HepG2 (cell line): ENCODE results near the gene WDCP. TPM values are rescaled to one million over a fixed set of nuclear protein-coding genes. Genes with fewer than 3 reads are reported as not detected.

Source experiments
- ATM ChIP-seq: fragments of 450-650 bp; IDR thresholded peaks from 2 replicates; pipeline ENCODE4 v1.7.1; 2017; ENCODE audit warnings: mild to moderate bottlenecking, borderline replicate concordance
- GATAD1 ChIP-seq: IDR thresholded peaks from 2 replicates; pipeline ENCODE4 v1.6.1; 2016; ENCODE audit warnings: missing genetic modification reagents, missing compliant biosample characterization
- GZF1 ChIP-seq: sonication (generic); formaldehyde crosslinking; IDR thresholded peaks from 2 replicates; pipeline ENCODE4 v1.5.1; 2020; ENCODE audit warnings: mild to moderate bottlenecking, missing genetic modification reagents
- IRF2 ChIP-seq: IDR thresholded peaks from 2 replicates; pipeline ENCODE4 v1.6.1; 2018; ENCODE audit warnings: missing genetic modification reagents, missing compliant biosample characterization
- IRX3 ChIP-seq: sonication (generic); formaldehyde crosslinking; IDR thresholded peaks from 2 replicates; pipeline ENCODE4 v1.8.1; 2023; ENCODE audit warnings: mild to moderate bottlenecking, low read depth, missing genetic modification reagents, borderline replicate concordance
- KAT8 ChIP-seq: IDR thresholded peaks from 2 replicates; pipeline ENCODE4 v1.6.1; 2016; ENCODE audit warnings: missing genetic modification reagents, missing compliant biosample characterization
- KDM5B ChIP-seq: sonication (generic); formaldehyde crosslinking; IDR thresholded peaks from 2 replicates; pipeline ENCODE4 v1.4.0; 2020; ENCODE audit warnings: missing genetic modification reagents, mild to moderate bottlenecking, borderline replicate concordance
- MIER3 ChIP-seq: IDR thresholded peaks from 2 replicates; pipeline ENCODE4 v1.6.1; 2016; ENCODE audit warnings: missing compliant biosample characterization, borderline replicate concordance
- MYNN ChIP-seq: sonication (generic); formaldehyde crosslinking; IDR thresholded peaks from 2 replicates; pipeline ENCODE4 v1.4.0; 2020; ENCODE audit warnings: mild to moderate bottlenecking, low read depth, missing genetic modification reagents
- NBN ChIP-seq: fragments of 450-650 bp; conservative IDR thresholded peaks from 2 replicates; pipeline ENCODE4 v1.6.1; 2017
- NFYB ChIP-seq: sonication (generic); formaldehyde crosslinking; IDR thresholded peaks from 2 replicates; pipeline ENCODE4 v1.4.0; 2020; ENCODE audit warnings: missing genetic modification reagents
- RCOR2 ChIP-seq: IDR thresholded peaks from 2 replicates; pipeline ENCODE4 v1.6.1; 2016; ENCODE audit warnings: missing biosample characterization, missing genetic modification reagents
- RXRA ChIP-seq: sonication (generic); formaldehyde crosslinking; IDR thresholded peaks from 2 replicates; pipeline ENCODE4 v1.5.1; 2020; ENCODE audit warnings: missing genetic modification reagents
- SALL2 ChIP-seq: sonication (generic); formaldehyde crosslinking; IDR thresholded peaks from 2 replicates; pipeline ENCODE4 v1.8.1; 2023; ENCODE audit warnings: mild to moderate bottlenecking, missing genetic modification reagents, inconsistent platforms
- SMAD3 ChIP-seq: sonication (generic); formaldehyde crosslinking; IDR thresholded peaks from 2 replicates; pipeline ENCODE4 v1.4.0; 2020; ENCODE audit warnings: missing genetic modification reagents
- TBX2 ChIP-seq: sonication (generic); formaldehyde crosslinking; IDR thresholded peaks from 2 replicates; pipeline ENCODE4 v1.5.0; 2020; ENCODE audit warnings: missing genetic modification reagents, mild to moderate bottlenecking, borderline replicate concordance
- TEAD3 ChIP-seq: optimal IDR thresholded peaks from 2 replicates; pipeline ENCODE3; 2016; ENCODE audit warnings: borderline replicate concordance
- ZNF629 ChIP-seq: sonication (generic); formaldehyde crosslinking; conservative IDR thresholded peaks from 2 replicates; pipeline ENCODE4 v1.5.0; 2020; ENCODE audit warnings: missing genetic modification reagents
- ZNF670 ChIP-seq: sonication (generic); formaldehyde crosslinking; IDR thresholded peaks from 2 replicates; pipeline ENCODE4 v1.8.0; 2022; ENCODE audit warnings: mild to moderate bottlenecking, missing genetic modification reagents, borderline replicate concordance
- ZNF7 ChIP-seq: IDR thresholded peaks from 2 replicates; pipeline ENCODE4 v1.6.1; 2016; ENCODE audit warnings: missing biosample characterization, missing genetic modification reagents
- polyA plus RNA-seq, 8 experiments: library from polyadenylated mRNA; depleted of rRNA in 3 of 8; stranded (reverse) in 7 of 8; unstranded in 1 of 8; fragments of >200 nt; fragmentation: Illumina TruSeq in 4 of 8; extraction: Trizol in 4 of 8; gene quantifications; 2 replicates each; pipeline versions ENCODE4 v1.2.1 to v1.2.3, GENCODE V29; 2011 to 2016; ENCODE audit warnings: low read depth in 4 of 8, missing spikeins in 1 of 8, mixed read lengths in 1 of 8; ENCODE audit not compliant: insufficient read depth in 1 of 8
- total RNA-seq, 5 experiments: library from RNA; depleted of rRNA; stranded (reverse); fragments of >200 nt; fragmentation: Illumina TruSeq; extraction: Trizol; gene quantifications; 2 replicates each; pipeline ENCODE4 v1.2.3, GENCODE V29; 2016; ENCODE audit warnings: low read depth in 1 of 5
- TF ChIP-seq, protein P1 (sequence below): sonication (generic); formaldehyde crosslinking; IDR thresholded peaks from 2 replicates; pipeline ENCODE4 v1.4.0; 2020; ENCODE audit warnings: mild to moderate bottlenecking, low read depth, missing genetic modification reagents
- TF ChIP-seq, protein P2 (sequence below): sonication (generic); formaldehyde crosslinking; IDR thresholded peaks from 2 replicates; pipeline ENCODE4 v1.8.0; 2022; ENCODE audit warnings: mild to moderate bottlenecking, missing genetic modification reagents, moderate library complexity
- TF ChIP-seq, protein P3 (sequence below): sonication (generic); formaldehyde crosslinking; IDR thresholded peaks from 2 replicates; pipeline ENCODE4 v1.4.0; 2020; ENCODE audit warnings: missing genetic modification reagents
- TF ChIP-seq, protein P4 (sequence below): sonication (generic); formaldehyde crosslinking; IDR thresholded peaks from 2 replicates; pipeline ENCODE4 v1.9.0; 2021; ENCODE audit warnings: missing genetic modification reagents, borderline replicate concordance

The WDCP gene
- total and polyA plus RNA-seq, 2 of the 13 experiments (the other 11 are each of a cell fraction or from before 2014, with no cell fraction given), result 17.4 to 22.6 TPM

DNA sequence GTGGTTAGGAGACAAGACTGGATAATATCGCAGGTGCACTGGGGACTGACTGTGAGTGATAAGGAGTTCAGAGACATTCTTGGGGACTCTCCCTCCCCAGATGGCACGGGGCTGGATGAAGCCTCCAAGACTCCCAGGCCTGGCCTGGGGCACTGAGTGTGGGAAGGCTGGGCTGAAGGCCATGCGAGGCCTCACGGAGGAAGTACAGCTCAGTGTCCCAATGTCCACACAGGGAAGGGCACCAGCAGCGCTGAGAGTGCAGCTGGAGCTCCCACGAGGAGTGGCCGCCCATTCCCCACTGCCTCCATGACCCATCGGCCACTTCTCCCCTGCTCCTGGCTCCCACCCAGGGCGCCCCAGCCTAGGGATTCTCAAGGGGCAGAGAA lies 30.8 kb downstream of the WDCP start (continued):
- TF ChIP-seq, protein P1, sequence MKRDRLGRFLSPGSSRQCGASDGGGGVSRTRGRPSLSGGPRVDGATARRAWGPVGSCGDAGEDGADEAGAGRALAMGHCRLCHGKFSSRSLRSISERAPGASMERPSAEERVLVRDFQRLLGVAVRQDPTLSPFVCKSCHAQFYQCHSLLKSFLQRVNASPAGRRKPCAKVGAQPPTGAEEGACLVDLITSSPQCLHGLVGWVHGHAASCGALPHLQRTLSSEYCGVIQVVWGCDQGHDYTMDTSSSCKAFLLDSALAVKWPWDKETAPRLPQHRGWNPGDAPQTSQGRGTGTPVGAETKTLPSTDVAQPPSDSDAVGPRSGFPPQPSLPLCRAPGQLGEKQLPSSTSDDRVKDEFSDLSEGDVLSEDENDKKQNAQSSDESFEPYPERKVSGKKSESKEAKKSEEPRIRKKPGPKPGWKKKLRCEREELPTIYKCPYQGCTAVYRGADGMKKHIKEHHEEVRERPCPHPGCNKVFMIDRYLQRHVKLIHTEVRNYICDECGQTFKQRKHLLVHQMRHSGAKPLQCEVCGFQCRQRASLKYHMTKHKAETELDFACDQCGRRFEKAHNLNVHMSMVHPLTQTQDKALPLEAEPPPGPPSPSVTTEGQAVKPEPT (CRISPR knock-in tag), result no peak
- TF ChIP-seq MYNN (CRISPR knock-in tag) (no peak), RCOR2 (no peak), NFYB (no peak), ATM (no peak), MIER3 (CRISPR knock-in tag) (no peak), NBN (no peak), SALL2 (CRISPR knock-in tag) (peak; percentile 57; the same call in 1 of the 2 replicates), GATAD1 (no peak), TBX2 (CRISPR knock-in tag) (no peak), RXRA (CRISPR knock-in tag) (peak; percentile 7; the same call in 1 of the 2 replicates), IRX3 (no peak), TEAD3 (CRISPR knock-in tag) (no peak), ZNF629 (no peak), ZNF670 (no peak), ZNF7 (CRISPR knock-in tag) (no peak), IRF2 (CRISPR knock-in tag) (no peak), SMAD3 (CRISPR knock-in tag) (no peak), KDM5B (CRISPR knock-in tag) (no peak), KAT8 (CRISPR knock-in tag) (no peak), GZF1 (CRISPR knock-in tag) (no peak)
- TF ChIP-seq, protein P2, sequence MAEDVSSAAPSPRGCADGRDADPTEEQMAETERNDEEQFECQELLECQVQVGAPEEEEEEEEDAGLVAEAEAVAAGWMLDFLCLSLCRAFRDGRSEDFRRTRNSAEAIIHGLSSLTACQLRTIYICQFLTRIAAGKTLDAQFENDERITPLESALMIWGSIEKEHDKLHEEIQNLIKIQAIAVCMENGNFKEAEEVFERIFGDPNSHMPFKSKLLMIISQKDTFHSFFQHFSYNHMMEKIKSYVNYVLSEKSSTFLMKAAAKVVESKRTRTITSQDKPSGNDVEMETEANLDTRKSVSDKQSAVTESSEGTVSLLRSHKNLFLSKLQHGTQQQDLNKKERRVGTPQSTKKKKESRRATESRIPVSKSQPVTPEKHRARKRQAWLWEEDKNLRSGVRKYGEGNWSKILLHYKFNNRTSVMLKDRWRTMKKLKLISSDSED (CRISPR knock-in tag), result no peak
- TF ChIP-seq, protein P3, sequence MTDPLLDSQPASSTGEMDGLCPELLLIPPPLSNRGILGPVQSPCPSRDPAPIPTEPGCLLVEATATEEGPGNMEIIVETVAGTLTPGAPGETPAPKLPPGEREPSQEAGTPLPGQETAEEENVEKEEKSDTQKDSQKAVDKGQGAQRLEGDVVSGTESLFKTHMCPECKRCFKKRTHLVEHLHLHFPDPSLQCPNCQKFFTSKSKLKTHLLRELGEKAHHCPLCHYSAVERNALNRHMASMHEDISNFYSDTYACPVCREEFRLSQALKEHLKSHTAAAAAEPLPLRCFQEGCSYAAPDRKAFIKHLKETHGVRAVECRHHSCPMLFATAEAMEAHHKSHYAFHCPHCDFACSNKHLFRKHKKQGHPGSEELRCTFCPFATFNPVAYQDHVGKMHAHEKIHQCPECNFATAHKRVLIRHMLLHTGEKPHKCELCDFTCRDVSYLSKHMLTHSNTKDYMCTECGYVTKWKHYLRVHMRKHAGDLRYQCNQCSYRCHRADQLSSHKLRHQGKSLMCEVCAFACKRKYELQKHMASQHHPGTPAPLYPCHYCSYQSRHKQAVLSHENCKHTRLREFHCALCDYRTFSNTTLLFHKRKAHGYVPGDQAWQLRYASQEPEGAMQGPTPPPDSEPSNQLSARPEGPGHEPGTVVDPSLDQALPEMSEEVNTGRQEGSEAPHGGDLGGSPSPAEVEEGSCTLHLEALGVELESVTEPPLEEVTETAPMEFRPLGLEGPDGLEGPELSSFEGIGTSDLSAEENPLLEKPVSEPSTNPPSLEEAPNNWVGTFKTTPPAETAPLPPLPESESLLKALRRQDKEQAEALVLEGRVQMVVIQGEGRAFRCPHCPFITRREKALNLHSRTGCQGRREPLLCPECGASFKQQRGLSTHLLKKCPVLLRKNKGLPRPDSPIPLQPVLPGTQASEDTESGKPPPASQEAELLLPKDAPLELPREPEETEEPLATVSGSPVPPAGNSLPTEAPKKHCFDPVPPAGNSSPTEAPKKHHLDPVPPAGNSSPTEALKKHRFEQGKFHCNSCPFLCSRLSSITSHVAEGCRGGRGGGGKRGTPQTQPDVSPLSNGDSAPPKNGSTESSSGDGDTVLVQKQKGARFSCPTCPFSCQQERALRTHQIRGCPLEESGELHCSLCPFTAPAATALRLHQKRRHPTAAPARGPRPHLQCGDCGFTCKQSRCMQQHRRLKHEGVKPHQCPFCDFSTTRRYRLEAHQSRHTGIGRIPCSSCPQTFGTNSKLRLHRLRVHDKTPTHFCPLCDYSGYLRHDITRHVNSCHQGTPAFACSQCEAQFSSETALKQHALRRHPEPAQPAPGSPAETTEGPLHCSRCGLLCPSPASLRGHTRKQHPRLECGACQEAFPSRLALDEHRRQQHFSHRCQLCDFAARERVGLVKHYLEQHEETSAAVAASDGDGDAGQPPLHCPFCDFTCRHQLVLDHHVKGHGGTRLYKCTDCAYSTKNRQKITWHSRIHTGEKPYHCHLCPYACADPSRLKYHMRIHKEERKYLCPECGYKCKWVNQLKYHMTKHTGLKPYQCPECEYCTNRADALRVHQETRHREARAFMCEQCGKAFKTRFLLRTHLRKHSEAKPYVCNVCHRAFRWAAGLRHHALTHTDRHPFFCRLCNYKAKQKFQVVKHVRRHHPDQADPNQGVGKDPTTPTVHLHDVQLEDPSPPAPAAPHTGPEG (CRISPR knock-in tag), result no peak
- TF ChIP-seq, protein P4, sequence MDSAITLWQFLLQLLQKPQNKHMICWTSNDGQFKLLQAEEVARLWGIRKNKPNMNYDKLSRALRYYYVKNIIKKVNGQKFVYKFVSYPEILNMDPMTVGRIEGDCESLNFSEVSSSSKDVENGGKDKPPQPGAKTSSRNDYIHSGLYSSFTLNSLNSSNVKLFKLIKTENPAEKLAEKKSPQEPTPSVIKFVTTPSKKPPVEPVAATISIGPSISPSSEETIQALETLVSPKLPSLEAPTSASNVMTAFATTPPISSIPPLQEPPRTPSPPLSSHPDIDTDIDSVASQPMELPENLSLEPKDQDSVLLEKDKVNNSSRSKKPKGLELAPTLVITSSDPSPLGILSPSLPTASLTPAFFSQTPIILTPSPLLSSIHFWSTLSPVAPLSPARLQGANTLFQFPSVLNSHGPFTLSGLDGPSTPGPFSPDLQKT (CRISPR knock-in tag), result no peak
